GM12878 (cell line): ENCODE data around the gene SETD2. TPM values are rescaled to one million over a fixed set of nuclear protein-coding genes. Genes with fewer than 3 reads are reported as not detected.
A peak's percentile ranks its signal among the peaks of the same experiment; 100 is the strongest.

Experiments
- ATAC-seq: fragments of 200-7000 bp; cut with Tn5 transposase; 3 replicates; pipeline ENCODE4 v1.9.1; 2020; ENCODE audit warnings: mild to moderate bottlenecking, moderate library complexity
- BruUV-seq: library from RNA; stranded (reverse); fragments of 400-500 nt; replicated peaks from 2 replicates; lab custom pipeline; 2021; lab: Mats Ljungman, UMichigan
- CTCF ChIA-PET: fragments of 300-600 bp; sonication (Branson Sonifier 250); formaldehyde crosslinking; extraction: SDS; loops from one replicate; lab custom pipeline; 2021; ENCODE audit warnings: inconsistent platforms; lab: Yijun Ruan, JAX
- POLR2A ChIA-PET: fragments of 350-600 bp; formaldehyde crosslinking; extraction: SDS; loops from one replicate; lab custom pipeline; 2021; ENCODE audit warnings: inconsistent platforms; lab: Charles Lee
- RAD21 ChIA-PET: fragments of 300-600 bp; sonication (Branson Sonifier 250); formaldehyde crosslinking; loops from one replicate; lab custom pipeline; 2023; ENCODE audit warnings: antibody characterized with exemption; ENCODE audit not compliant: unreplicated experiment; lab: Charles Lee
- SMC1A ChIA-PET: fragments of 300-600 bp; sonication (Branson Sonifier 250); formaldehyde crosslinking; loops from one replicate; lab custom pipeline; 2023; ENCODE audit not compliant: unreplicated experiment, uncharacterized antibody; lab: Charles Lee
- DNase-seq: peaks from one replicate; pipeline ENCODE4 v3.0.0-alpha.2; 2011; ENCODE audit warnings: low read depth, low spot score
- FAIRE-seq: peaks from 3 replicates; lab custom pipeline; 2011; peaks lifted over from hg19 to GRCh38; lab: Jason Lieb, UNC
- H2AFZ ChIP-seq: 2 replicates; pipeline ENCODE4 v1.6.0; 2011; ENCODE audit warnings: low read depth, low read length, control low read depth; ENCODE audit not compliant: control insufficient read depth
- H3K27ac ChIP-seq: 2 replicates; pipeline ENCODE4 v1.5.1; 2011; ENCODE audit warnings: control low read depth; ENCODE audit not compliant: control insufficient read depth, insufficient read depth
- H3K27me3 ChIP-seq, 2 experiments: replicated peaks in 1 of 2; 2 replicates each; pipeline versions ENCODE4 v1.6.0 to v1.6.1; 2011; ENCODE audit warnings: low read length in 1 of 2; ENCODE audit not compliant: control insufficient read depth in 2 of 2, insufficient read depth in 2 of 2
- H3K36me3 ChIP-seq, 2 experiments: 2 replicates each; pipeline ENCODE4 v1.5.1; 2011; ENCODE audit warnings: low read length in 1 of 2; ENCODE audit not compliant: control insufficient read depth in 2 of 2, insufficient read depth in 2 of 2
- H3K4me1 ChIP-seq: 2 replicates; pipeline ENCODE4 v1.6.1; 2011; ENCODE audit warnings: mild to moderate bottlenecking, low read length, moderate library complexity, mixed read lengths; ENCODE audit not compliant: control insufficient read depth, insufficient read depth
- H3K4me2 ChIP-seq: 2 replicates; pipeline ENCODE4 v1.6.0; 2011; ENCODE audit warnings: control low read depth; ENCODE audit not compliant: control insufficient read depth, insufficient read depth
- H3K4me3 ChIP-seq: fragments of 200-600 bp; sonication (generic); 2 replicates; pipeline ENCODE4 v1.5.1; 2016
- H3K79me2 ChIP-seq: 2 replicates; pipeline ENCODE4 v1.6.0; 2011; ENCODE audit warnings: low read length; ENCODE audit not compliant: control insufficient read depth, insufficient read depth
- H3K9ac ChIP-seq: 2 replicates; pipeline ENCODE4 v1.8.0; 2011; ENCODE audit warnings: low read length, control low read depth, mixed read lengths; ENCODE audit not compliant: control insufficient read depth, insufficient read depth
- H3K9me3 ChIP-seq: replicated peaks from 3 replicates; pipeline ENCODE4 v1.5.1; 2011; ENCODE audit warnings: mild to moderate bottlenecking, low read length; ENCODE audit not compliant: control insufficient read depth, insufficient read depth
- H4K20me1 ChIP-seq: 2 replicates; pipeline ENCODE4 v1.6.0; 2011; ENCODE audit not compliant: control insufficient read depth, insufficient read depth
- BCLAF1 ChIP-seq: fragments of 450-650 bp; IDR thresholded peaks from 2 replicates; pipeline ENCODE4 v1.6.1; 2017; ENCODE audit warnings: antibody characterized with exemption, mild to moderate bottlenecking, moderate library complexity
- CREB1 ChIP-seq: IDR thresholded peaks from 2 replicates; pipeline ENCODE4 v1.6.1; 2012; ENCODE audit warnings: low read depth, mild to moderate bottlenecking, inconsistent platforms
- DPF2 ChIP-seq: fragments of 450-650 bp; IDR thresholded peaks from 2 replicates; pipeline ENCODE4 v1.6.1; 2017; ENCODE audit warnings: mild to moderate bottlenecking
- E2F8 ChIP-seq: fragments of 450-650 bp; IDR thresholded peaks from 2 replicates; pipeline ENCODE4 v1.6.1; 2018; ENCODE audit warnings: mild to moderate bottlenecking, low read depth, moderate library complexity; ENCODE audit not compliant: partially characterized antibody
- EP300 ChIP-seq, 2 experiments: fragments of 150-350 bp in 1 of 2; IDR thresholded peaks; 2 replicates each; pipeline ENCODE4 v1.6.1; 2011 to 2012; ENCODE audit warnings: low read depth in 2 of 2, low read length in 2 of 2, borderline replicate concordance in 1 of 2, improper control_type of control experiment in 1 of 2, inconsistent platforms in 1 of 2; ENCODE audit not compliant: control insufficient read depth in 1 of 2
- FOXK2 ChIP-seq: fragments of 450-650 bp; IDR thresholded peaks from 2 replicates; pipeline ENCODE4 v1.6.1; 2017; ENCODE audit warnings: mild to moderate bottlenecking, moderate library complexity
- GATAD2B ChIP-seq: fragments of 450-650 bp; conservative IDR thresholded peaks from 2 replicates; pipeline ENCODE4 v1.6.1; 2017; ENCODE audit warnings: low read depth, mild to moderate bottlenecking, moderate library complexity
- IKZF2 ChIP-seq, 2 experiments: fragments of 450-650 bp; IDR thresholded peaks; 2 replicates each; pipeline ENCODE4 v1.6.1; 2017; ENCODE audit warnings: mild to moderate bottlenecking in 2 of 2, moderate library complexity in 2 of 2
- MEF2A ChIP-seq: IDR thresholded peaks from 2 replicates; pipeline ENCODE4 v1.6.1; 2011; ENCODE audit warnings: low read depth, mild to moderate bottlenecking, low read length, moderate library complexity; ENCODE audit not compliant: insufficient read depth
- MTA2 ChIP-seq: fragments of 450-650 bp; IDR thresholded peaks from 2 replicates; pipeline ENCODE4 v1.6.1; 2016; ENCODE audit warnings: low read depth, mild to moderate bottlenecking, moderate library complexity
- MTA3 ChIP-seq: IDR thresholded peaks from 2 replicates; pipeline ENCODE4 v1.6.1; 2012; ENCODE audit warnings: low read length, inconsistent platforms, borderline replicate concordance
- POLR2A ChIP-seq: IDR thresholded peaks from 2 replicates; pipeline ENCODE4 v1.6.1; 2011; ENCODE audit warnings: low read depth, mild to moderate bottlenecking, low read length
- RELB ChIP-seq: fragments of 450-650 bp; IDR thresholded peaks from 2 replicates; pipeline ENCODE4 v1.6.1; 2017; ENCODE audit warnings: low read depth, mild to moderate bottlenecking, moderate library complexity
- SMARCA5 ChIP-seq: fragments of 450-650 bp; IDR thresholded peaks from 2 replicates; pipeline ENCODE4 v1.6.1; 2017; ENCODE audit warnings: mild to moderate bottlenecking
- SRF ChIP-seq, 2 experiments: IDR thresholded peaks; 2 replicates each; pipeline ENCODE4 v1.6.1; 2011; ENCODE audit warnings: low read depth in 2 of 2, low read length in 2 of 2, mild to moderate bottlenecking in 1 of 2, moderate library complexity in 1 of 2
- WGBS: methylation state at CpG from one replicate; pipeline ENCODE4 v1.1.6; 2016; ENCODE audit warnings: low lambda C conversion rate; ENCODE audit not compliant: insufficient replicate concordance, insufficient coverage; ENCODE audit errors: missing lambda C conversion rate; 5-methylcytosine and 5-hydroxymethylcytosine counted together
- in situ Hi-C: fragments of 300-500 bp; cut with MboI; formaldehyde crosslinking; loops from 9 replicates; pipeline ENCODE4 v1.14.3; 2018; ENCODE audit warnings: mixed read lengths
- intact Hi-C: fragments of 100-400 bp; cut with micrococcal nuclease; formaldehyde crosslinking; loops from one replicate; pipeline ENCODE4 v1.14.2; 2022; ENCODE audit not compliant: unreplicated experiment
- polyA plus RNA-seq, 11 experiments: library from polyadenylated mRNA; depleted of rRNA in 4 of 11; unstranded in 6 of 11; stranded (reverse) in 5 of 11; fragments of >200 nt; fragmentation: Nextera tagmentation in 4 of 11; fragmentation: Illumina TruSeq in 1 of 11; extraction: Ambion mirVana in 4 of 11; extraction: Trizol in 1 of 11; gene quantifications; 1 replicate in 1 of 11; 2 replicates in 10 of 11; pipeline versions ENCODE4 v1.2.1 to v1.2.3, GENCODE V29; 2011 to 2016; ENCODE audit warnings: inconsistent platforms in 2 of 11, missing spikeins in 2 of 11, low read depth in 1 of 11
- total RNA-seq, 4 experiments: library from RNA; depleted of rRNA in 3 of 4; stranded (reverse); fragments of >200 nt in 3 of 4; fragmentation: Illumina TruSeq in 1 of 4; extraction: Trizol in 1 of 4; gene quantifications; 2 replicates each; pipeline versions ENCODE4 v1.2.1 to v1.2.3, GENCODE V29; 2013 to 2021

Gene SETD2
- total and polyA plus RNA-seq, 10 of the 15 experiments (the other 5 are each of a cell fraction or from before 2014, with no cell fraction given), result 8.4 to 44.9 (median 24.5) TPM

- H2AFZ ChIP-seq, result no peak overlapping the region
- peak overlapping the region; percentile 63 for H3K27ac ChIP-seq
- ChIA-PET RAD21 (interaction anchor here (0.7 to 2.7 kb wide), 11 partner anchors 9 to 374 kb away, joined by 3 to 24 read pairs (median 5); no protein-coding TSS in a partner anchor), POLR2A (interaction anchor here (0.6 to 4.2 kb wide), 12 partner anchors 9 to 189 kb away, joined by 3 to 25 read pairs (median 5); partner anchors contain the start of gene SETD2), SMC1A (interaction anchor here (0.6 to 9.6 kb wide), 9 partner anchors 9 to 62 kb away, joined by 3 to 126 read pairs (median 6); no protein-coding TSS in a partner anchor), CTCF (interaction anchor here (0.8 to 1.7 kb wide), 8 partner anchors 9 to 48 kb away, joined by 3 to 8 read pairs (median 4); no protein-coding TSS in a partner anchor)
- peaks cover 33% of the 10 kb centered on the region for H3K4me1 ChIP-seq
- BruUV-seq, result TSS peak; percentile 57
- 2% methylated on average over 9 of the region's 9 CpGs for WGBS
- peaks cover 12% of the 10 kb centered on the region for H4K20me1 ChIP-seq
- H3K79me2 ChIP-seq, result peaks cover 77% of the 10 kb centered on the region
- peak overlapping the region; percentile 95 for H3K4me3 ChIP-seq
- H3K9me3 ChIP-seq, result no peaks in the 10 kb centered on the region
- ATAC-seq (peak; percentile 28), FAIRE-seq (no peak), DNase-seq (no peak)
- no peaks in the 10 kb centered on the region for H3K27me3 ChIP-seq
- in situ Hi-C loops, result no loop called here
- H3K9ac ChIP-seq, result peak overlapping the region; percentile 95
- H3K36me3 ChIP-seq, result peaks cover 5 to 6% of the 10 kb centered on the region in 2 experiments; a peak in 3 of 4 replicates
- peak overlapping the region; percentile 96 for H3K4me2 ChIP-seq
- intact Hi-C loops, result no loop called here
- peak; percentile 82 for TF ChIP-seq DPF2
- TF ChIP-seq EP300 (IDR thresholded peaks at IDR 0.05; ENCODE audit: borderline replicate concordance in 1 of 2, control insufficient read depth in 1 of 2, low read depth in 2 of 2, low read length in 2 of 2), result no peak
- TF ChIP-seq SMARCA5, result no peak
- no peak for TF ChIP-seq E2F8
- TF ChIP-seq MEF2A, result no peak
- TF ChIP-seq FOXK2, result no peak
- TF ChIP-seq SRF (IDR thresholded peaks at IDR 0.05; ENCODE audit: low read depth in 2 of 2, low read length in 2 of 2), result no peak
- TF ChIP-seq RELB, result peak; percentile 60; the same call in 1 of the 2 replicates
- TF ChIP-seq CREB1, result no peak
- TF ChIP-seq GATAD2B, result peak; percentile 78; the same call in 1 of the 2 replicates
- no peak for TF ChIP-seq BCLAF1
- no peak for TF ChIP-seq POLR2A
- TF ChIP-seq MTA3, result no peak
- peak; percentile 60; the same call in 1 of the 2 replicates for TF ChIP-seq MTA2
- TF ChIP-seq IKZF2 (IDR thresholded peaks at IDR 0.05), result peak; percentile 81 to 85; a peak in 3 of 4 replicates
These were observed 189.3 kb downstream of the SETD2 start for GRCh38 chr3:46974421-46975171.
